Neural cell (in vitro differentiated cells): ENCODE results near the gene LRRC8C.

Experiments used
- POLR2AphosphoS5 ChIP-seq: IDR thresholded peaks from 2 replicates; pipeline ENCODE4 v1.6.1; 2012
- TAF1 ChIP-seq: IDR thresholded peaks from 2 replicates; pipeline ENCODE4 v1.6.1; 2012; ENCODE audit warnings: low read depth
- TF ChIP-seq, protein P1 (sequence below): fragments of 450-650 bp; IDR thresholded peaks from 2 replicates; pipeline ENCODE4 v1.5.1; 2014; ENCODE audit warnings: antibody characterized with exemption, mild to moderate bottlenecking, moderate library complexity; ENCODE audit not compliant: poor library complexity, severe bottlenecking
- TF ChIP-seq, protein P2 (sequence below): IDR thresholded peaks from 2 replicates; pipeline ENCODE4 v1.6.1; 2012; ENCODE audit warnings: borderline replicate concordance

DNA sequence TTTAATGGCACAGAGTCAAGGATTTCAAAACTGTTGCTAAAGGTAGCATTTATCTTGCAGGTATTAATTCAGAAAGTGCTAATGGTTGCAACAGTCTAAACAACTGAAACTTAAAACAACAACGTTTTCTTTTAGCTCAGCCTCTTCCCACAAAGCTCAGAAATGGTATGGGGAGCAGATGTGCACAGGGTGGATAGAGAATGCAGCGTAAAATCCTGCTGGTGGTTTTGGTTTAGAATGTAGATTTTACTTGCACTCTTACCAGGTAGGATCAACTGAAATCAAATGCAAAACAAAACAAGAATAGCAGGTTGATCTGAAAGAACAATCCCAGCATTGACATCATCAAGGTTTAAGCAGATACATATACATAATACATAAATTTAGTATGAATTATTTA, 3.8 kb upstream of the LRRC8C start:
- TF ChIP-seq, protein P1, sequence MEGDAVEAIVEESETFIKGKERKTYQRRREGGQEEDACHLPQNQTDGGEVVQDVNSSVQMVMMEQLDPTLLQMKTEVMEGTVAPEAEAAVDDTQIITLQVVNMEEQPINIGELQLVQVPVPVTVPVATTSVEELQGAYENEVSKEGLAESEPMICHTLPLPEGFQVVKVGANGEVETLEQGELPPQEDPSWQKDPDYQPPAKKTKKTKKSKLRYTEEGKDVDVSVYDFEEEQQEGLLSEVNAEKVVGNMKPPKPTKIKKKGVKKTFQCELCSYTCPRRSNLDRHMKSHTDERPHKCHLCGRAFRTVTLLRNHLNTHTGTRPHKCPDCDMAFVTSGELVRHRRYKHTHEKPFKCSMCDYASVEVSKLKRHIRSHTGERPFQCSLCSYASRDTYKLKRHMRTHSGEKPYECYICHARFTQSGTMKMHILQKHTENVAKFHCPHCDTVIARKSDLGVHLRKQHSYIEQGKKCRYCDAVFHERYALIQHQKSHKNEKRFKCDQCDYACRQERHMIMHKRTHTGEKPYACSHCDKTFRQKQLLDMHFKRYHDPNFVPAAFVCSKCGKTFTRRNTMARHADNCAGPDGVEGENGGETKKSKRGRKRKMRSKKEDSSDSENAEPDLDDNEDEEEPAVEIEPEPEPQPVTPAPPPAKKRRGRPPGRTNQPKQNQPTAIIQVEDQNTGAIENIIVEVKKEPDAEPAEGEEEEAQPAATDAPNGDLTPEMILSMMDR = no peak
- TF ChIP-seq TAF1 = no peak
- TF ChIP-seq, protein P2, sequence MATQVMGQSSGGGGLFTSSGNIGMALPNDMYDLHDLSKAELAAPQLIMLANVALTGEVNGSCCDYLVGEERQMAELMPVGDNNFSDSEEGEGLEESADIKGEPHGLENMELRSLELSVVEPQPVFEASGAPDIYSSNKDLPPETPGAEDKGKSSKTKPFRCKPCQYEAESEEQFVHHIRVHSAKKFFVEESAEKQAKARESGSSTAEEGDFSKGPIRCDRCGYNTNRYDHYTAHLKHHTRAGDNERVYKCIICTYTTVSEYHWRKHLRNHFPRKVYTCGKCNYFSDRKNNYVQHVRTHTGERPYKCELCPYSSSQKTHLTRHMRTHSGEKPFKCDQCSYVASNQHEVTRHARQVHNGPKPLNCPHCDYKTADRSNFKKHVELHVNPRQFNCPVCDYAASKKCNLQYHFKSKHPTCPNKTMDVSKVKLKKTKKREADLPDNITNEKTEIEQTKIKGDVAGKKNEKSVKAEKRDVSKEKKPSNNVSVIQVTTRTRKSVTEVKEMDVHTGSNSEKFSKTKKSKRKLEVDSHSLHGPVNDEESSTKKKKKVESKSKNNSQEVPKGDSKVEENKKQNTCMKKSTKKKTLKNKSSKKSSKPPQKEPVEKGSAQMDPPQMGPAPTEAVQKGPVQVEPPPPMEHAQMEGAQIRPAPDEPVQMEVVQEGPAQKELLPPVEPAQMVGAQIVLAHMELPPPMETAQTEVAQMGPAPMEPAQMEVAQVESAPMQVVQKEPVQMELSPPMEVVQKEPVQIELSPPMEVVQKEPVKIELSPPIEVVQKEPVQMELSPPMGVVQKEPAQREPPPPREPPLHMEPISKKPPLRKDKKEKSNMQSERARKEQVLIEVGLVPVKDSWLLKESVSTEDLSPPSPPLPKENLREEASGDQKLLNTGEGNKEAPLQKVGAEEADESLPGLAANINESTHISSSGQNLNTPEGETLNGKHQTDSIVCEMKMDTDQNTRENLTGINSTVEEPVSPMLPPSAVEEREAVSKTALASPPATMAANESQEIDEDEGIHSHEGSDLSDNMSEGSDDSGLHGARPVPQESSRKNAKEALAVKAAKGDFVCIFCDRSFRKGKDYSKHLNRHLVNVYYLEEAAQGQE = no peak
- TF ChIP-seq POLR2AphosphoS5 = no peak
